ENCODE results near the gene DMWD.

DMWD gene

DNA sequence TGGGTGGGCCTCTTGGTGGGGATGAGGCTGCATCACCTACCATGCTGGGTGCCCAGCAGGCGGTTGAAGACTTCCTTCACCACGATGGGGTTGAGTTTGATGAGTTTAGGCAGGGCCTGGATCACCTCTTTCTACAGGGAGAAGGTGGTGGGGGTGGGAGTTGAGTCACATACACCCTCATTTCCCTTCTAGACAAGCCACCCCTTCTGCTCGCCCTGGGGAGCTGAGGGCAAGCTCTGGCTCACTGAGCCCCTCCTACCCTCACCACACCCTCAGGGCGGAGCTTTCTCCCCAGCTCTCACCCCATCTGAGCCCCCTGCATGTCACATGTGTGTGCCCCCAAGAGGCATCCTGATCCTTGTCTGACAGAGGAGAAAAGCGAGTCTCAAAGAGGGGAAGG lies 30.1 kb upstream of the DMWD start:
- no peak for FAIRE-seq
- TF ChIP-seq, protein P1, sequence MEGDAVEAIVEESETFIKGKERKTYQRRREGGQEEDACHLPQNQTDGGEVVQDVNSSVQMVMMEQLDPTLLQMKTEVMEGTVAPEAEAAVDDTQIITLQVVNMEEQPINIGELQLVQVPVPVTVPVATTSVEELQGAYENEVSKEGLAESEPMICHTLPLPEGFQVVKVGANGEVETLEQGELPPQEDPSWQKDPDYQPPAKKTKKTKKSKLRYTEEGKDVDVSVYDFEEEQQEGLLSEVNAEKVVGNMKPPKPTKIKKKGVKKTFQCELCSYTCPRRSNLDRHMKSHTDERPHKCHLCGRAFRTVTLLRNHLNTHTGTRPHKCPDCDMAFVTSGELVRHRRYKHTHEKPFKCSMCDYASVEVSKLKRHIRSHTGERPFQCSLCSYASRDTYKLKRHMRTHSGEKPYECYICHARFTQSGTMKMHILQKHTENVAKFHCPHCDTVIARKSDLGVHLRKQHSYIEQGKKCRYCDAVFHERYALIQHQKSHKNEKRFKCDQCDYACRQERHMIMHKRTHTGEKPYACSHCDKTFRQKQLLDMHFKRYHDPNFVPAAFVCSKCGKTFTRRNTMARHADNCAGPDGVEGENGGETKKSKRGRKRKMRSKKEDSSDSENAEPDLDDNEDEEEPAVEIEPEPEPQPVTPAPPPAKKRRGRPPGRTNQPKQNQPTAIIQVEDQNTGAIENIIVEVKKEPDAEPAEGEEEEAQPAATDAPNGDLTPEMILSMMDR (IDR thresholded peaks at IDR 0.05; ENCODE audit: insufficient read depth, missing control alignments) = no peak
- no peak for DNase-seq (ENCODE audit: insufficient read length, low spot score)

DNA sequence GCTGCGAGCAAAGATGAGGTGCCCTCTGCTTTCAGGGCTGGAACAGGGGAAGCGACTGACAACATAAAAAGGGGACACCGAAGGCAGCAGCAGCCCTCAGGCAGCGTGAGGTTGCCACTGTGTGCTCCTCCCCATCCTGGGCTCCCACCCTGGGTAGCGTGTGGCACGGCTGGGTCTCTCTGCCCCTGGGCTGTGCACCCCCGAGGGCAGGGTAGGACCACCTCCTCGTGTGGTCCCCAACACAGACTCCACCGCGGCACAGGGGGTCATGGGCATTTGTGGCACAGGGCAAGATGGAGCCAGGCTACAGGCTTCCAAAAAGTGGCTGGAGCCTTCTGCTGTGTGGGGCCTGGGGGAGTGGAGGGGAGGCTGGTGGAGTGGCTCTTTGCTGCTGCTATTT lies 28.9 kb upstream of the DMWD start:
- no peak for FAIRE-seq
- TF ChIP-seq, protein P1 (IDR thresholded peaks at IDR 0.05; ENCODE audit: insufficient read depth, missing control alignments) = no peak

DNA sequence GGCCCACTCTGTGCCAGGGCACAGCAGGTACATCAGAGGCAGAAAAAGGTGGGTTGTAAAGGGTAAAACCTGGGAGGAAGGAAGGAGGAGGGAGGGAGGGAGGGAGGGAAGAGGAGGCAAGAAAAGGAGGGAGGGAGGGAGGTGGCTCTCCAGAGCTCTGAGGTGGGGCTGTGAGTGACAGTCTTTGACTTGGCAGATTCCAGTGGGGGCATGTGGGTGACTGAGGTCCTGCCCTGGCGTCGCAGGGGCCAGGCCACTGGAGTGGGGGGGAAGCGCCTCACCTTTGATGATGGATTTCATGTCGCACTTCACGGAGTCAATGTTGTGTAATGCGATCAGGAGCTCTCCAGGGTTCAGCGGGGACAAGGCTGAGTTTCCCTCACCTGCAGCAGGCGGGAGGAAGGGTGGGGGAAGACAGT lies 28.5 kb upstream of the DMWD start:
- TF ChIP-seq, protein P1 (IDR thresholded peaks at IDR 0.05; ENCODE audit: insufficient read depth, missing control alignments) = no peak
- FAIRE-seq (no peak), DNase-seq (ENCODE audit: insufficient read length, low spot score) (no peak)

More for the DNA sequence above, 28.9 kb upstream of the DMWD start:
- no peak for DNase-seq (ENCODE audit: insufficient read length, low spot score)

DNA sequence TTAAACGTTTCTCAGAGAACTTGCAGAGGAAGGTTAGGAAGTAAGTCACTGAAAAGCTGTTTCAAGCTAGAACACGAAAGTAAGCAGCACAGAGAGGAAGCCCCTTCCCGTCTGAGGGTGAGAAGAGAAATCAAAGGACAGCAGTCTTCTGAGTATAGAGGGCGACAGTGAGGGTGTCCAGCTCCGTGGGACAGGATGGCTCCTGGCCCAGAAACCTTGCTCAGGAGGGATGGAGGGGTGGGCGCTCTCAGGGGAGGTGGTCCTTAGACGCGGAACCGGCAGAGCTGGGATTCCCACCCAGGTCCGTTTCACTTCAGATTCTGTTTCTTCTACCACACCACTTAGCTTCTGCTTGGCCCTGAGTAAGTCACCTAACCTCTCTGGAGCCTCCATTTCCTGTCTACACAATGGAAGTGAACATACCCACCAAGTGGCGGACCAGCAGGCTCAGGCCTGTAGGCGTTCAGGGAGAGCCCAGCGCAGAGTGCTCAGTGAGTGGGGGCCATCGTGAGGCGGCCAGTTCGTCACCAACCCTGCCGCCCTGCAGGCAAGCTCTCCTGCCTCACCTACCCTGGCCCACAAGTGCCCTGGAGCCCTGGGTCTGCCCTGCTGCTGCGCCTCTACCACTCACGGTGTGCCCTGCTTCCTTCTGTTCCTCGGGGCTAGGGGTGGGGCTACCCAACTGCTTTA lies 27.9 kb upstream of the DMWD start:
- TF ChIP-seq, protein P1 (IDR thresholded peaks at IDR 0.05; ENCODE audit: insufficient read depth, missing control alignments) = no peak
- no peak for DNase-seq (ENCODE audit: insufficient read length, low spot score)
- FAIRE-seq = no peak

DNA sequence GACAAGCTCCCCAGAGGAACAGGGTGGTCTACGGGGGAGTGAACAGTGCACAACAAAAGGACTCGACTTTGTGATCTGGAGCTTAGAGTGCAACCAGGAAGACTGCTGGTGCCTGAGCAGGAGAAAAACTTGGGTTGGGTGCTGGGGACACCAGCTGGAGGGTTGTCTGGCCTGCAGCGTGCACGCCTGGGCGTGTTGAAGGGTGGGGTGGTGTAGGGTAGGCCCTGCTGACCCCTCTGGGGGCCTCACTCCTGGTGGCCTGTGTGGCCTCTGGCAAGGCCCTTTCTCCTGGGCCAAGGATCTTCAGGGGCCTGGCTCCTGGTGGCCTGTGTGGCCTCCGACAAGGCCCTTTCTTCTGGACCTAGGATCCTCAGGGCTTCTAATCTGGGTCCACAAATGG lies 27.1 kb upstream of the DMWD start:
- no peak for FAIRE-seq
- no peak for DNase-seq (ENCODE audit: insufficient read length, low spot score)
- TF ChIP-seq, protein P1 (IDR thresholded peaks at IDR 0.05; ENCODE audit: insufficient read depth, missing control alignments) = no peak

DNA sequence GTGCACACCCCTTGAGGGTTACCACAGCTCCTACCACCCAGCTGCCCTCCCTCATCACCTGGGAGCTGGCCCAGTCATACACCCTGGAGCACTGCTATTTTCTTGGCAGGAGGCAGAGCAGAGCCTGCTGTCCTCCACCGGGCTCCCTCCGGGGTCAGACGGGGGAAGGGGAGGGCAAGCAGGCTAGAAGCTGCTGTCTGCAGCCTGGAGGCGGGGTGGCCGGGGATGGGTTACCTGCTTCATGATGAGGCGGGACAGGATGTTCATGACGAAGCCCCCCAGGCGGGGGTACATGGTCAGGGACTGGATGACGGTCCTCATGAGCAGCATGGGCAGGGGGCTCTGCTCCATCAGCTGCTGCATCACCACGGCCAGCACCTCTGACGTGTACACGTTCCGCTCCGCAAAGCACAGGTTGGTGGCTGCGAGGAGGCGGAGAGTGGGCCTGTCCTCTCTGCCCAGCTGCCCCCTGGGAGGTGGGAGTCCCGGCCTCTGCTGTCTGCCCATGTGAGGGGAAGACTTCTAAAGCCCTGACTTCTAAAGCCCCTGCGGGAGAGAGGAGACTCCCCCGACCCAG lies 25.2 kb upstream of the DMWD start:
- TF ChIP-seq, protein P1 (IDR thresholded peaks at IDR 0.05; ENCODE audit: insufficient read depth, missing control alignments) = no peak
- no peak for FAIRE-seq
- DNase-seq (ENCODE audit: insufficient read length, low spot score) = no peak

Measured in D721Med (cell line).